ENCODE data around the gene PVALEF.

Gene PVALEF

GRCh38 chr17:81165246-81166032 is at the start of gene PVALEF:
PVALEF (plus strand) TSS chr17:81165507; CDS start chr17:81181227, 15,720 bp downstream.
- no peak for DNase-seq (ENCODE audit: extremely low read depth in 1 of 2, low read depth in 1 of 2)

GRCh38 chr17:81115749-81116464 is 49.4 kb upstream of the PVALEF start:
- no peak for DNase-seq (ENCODE audit: extremely low read depth in 1 of 2, low read depth in 1 of 2)

- no peak for DNase-seq (ENCODE audit: extremely low read depth in 1 of 2, low read depth in 1 of 2)
These were observed 48.6 kb upstream of the PVALEF start for GRCh38 chr17:81116704-81117103.

DNA sequence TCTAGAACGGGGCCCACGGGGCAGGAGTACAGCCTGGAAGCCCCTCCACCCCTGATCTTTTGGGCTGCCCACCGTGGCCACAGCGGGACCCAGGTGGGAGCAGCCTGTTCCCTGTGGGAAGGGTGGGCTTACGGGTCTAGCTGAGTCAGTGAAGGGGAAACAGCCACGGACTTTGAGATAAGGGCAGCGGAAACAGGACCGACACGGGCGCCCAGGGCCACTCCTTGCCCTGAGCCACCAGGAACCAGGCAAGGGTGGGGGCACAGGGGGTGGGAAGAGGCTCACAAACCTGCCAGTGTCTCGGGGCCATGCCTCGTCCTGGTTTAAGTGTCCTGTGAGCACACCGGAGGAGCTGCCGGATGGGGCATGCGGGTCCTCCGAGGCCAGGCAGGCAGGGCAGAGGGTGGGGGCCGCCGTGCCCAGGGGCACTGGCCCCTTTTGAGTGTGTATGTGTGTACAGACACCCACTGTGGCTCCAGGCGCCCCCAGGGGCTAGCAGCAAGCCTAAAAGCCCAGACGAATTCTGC is 47.6 kb upstream of the PVALEF start:
- DNase-seq (ENCODE audit: extremely low read depth in 1 of 2, low read depth in 1 of 2) = no peak

DNA sequence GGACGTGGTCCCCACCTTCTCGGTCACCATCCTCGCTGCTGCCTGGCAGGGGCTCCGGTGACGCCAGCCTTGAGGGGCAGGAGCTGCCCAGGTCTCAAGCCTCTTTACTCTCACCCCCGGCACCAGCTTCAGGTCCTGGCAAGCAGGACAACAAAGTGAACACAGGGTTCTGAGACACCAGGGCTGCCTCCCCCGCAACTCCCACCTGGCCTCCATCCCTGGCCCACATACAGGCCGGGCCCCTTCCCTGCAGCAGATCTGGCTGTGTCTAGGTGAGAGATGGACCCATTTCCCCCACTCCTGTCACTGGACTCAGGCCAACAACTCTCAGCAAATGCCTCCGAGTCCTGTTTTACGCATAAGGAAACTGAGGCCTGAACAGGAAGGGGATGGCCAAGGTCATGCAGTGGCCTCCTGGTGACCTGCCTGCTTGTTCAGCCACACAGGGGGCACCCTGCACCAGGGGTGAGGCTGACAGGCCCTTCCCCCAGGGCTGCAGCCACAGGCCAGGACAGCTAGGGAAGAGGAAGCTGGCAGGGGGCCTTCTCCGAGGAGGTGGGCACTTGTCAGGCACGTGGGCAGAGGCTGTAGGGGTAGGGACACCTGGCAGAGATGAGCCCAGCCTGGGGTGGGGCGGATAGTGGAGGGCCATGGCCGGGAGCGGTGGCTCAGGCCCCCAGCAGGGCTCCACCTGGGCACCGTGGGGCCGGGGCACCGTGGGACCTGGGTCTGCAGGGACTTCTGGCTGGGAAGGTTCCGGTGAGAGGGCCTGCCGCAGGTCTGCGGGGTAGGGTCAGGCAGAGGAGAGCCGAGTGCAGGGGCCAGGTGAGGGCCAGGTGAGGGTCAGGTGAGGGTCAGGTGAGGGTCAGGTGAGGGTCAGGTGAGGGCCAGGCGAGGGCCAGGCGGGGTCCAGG is 46.7 kb upstream of the PVALEF start:
- DNase-seq (ENCODE audit: extremely low read depth in 1 of 2, low read depth in 1 of 2) = no peak

GRCh38 chr17:81119223-81120148 is 45.8 kb upstream of the PVALEF start:
- DNase-seq (ENCODE audit: extremely low read depth in 1 of 2, low read depth in 1 of 2) = peak; percentile 61 to 69

- no peak for DNase-seq (ENCODE audit: extremely low read depth in 1 of 2, low read depth in 1 of 2)
These were observed 45.2 kb upstream of the PVALEF start for GRCh38 chr17:81120149-81120484.

GRCh38 chr17:81120695-81121621 is 44.3 kb upstream of the PVALEF start:
- no peak for DNase-seq (ENCODE audit: extremely low read depth in 1 of 2, low read depth in 1 of 2)

- no peak for DNase-seq (ENCODE audit: extremely low read depth in 1 of 2, low read depth in 1 of 2)
These were observed 43.2 kb upstream of the PVALEF start for GRCh38 chr17:81121841-81122733.

DNA sequence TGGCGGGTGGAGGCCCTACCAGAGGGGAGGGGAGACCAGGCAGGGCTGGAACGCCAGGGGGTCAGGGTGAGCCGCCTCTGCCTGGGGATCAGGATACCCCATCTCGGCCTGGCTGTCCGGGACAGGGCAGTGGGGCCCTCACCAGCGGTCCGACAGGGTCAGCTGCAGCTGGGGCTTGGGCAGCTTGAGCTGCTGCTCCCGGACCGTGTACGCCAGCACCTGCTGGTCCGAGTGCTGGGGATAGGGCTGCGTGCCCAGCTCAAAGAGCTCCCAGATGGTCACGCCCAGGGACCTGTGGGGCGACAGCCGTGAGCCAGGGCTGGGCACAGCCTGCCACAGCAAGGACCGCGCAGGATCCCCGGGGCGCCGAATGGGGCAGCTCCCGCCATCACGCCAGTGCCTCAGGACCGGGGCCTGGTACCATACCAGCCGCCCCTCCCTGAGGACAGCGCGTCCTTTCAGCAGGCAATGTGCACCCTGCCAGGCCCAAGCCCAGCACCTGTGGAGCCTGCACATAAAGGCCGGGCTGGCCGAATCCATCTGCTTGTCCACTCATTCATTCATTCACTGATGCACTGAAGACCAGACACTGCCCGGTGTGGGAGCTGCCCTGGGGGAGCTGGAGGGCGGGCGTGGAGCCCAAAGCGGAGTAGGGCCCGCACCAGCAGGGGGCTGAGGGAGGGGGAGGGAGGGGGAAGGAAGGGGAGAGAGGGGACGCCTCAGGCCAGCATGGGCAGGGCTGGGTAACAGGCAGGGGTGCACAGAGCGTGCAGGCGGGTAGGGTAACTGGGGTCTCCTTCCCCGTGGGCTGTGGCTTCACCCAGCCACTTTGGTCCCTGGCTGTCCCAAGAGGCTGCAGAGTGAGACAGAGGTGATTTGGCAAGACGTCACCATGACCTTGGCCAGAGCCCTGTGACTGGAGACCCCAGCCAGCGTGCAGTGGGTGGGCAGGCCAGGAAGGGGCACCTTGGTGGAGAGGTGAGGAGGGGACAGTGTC is 42.0 kb upstream of the PVALEF start:
- DNase-seq (ENCODE audit: extremely low read depth in 1 of 2, low read depth in 1 of 2) = no peak

DNA sequence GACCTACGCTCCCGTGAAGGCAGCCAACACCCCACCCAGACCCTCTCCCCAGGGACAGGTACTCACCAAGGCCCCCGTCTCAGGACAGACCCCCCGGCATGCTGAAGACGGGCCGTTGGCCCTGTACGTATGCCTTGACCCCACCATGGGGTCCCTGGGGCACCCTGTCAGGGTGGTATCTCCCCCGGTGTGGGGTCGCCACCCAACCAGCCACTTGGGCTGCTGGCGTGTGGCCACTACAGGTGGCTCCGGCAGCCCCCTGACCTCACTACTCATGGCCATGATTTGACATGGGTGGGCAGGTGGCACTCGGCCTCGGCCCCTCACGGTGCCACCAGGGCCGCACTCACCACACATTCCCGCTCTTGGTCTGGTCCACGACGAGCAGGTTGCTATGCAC is 40.9 kb upstream of the PVALEF start:
- no peak for DNase-seq (ENCODE audit: extremely low read depth in 1 of 2, low read depth in 1 of 2)

DNA sequence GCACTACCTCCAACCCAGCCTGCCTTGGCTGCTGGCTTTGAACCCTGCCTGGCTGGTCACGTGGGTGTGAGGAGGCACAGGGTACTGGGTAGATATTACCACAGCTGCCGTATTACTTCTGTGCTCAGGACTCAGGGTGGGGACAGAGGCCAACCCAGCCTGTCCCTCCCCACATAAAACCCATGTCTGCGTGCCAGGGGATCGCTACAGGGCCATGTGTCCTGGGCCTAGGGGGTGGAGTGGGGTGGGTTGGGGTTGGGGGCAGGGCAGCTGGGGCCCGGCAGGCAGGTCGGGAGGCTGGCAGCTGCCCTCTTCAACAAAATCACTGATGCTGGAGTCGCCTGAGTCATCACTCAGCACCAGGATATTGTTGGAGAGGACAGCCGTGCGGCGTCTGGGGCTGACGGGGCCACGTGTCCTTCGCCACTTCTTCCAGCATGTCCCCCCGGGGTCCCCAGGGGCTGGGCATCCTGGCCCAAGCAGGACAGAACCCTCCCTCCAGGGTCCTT is 39.7 kb upstream of the PVALEF start:
- DNase-seq (ENCODE audit: extremely low read depth in 1 of 2, low read depth in 1 of 2) = no peak

- DNase-seq (ENCODE audit: extremely low read depth in 1 of 2, low read depth in 1 of 2) = no peak
These were observed 38.8 kb upstream of the PVALEF start for GRCh38 chr17:81126281-81127132.

DNA sequence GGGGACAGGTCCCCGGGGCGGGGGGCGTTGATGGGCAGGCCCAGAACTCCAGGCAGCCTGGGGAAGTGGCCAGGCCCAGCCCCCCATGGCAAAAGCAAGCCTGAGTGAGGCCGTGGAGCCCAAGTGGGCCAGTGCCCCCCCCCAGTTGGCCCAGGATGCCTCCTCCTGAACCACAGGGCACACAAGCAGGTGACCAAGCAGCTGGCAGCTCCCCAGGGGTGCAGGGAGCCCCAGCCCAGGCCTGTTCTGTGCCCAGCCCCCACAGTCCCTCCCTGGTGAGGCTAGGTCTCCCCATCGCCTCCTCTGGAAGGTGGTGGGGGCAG is 38.2 kb upstream of the PVALEF start:
- no peak for DNase-seq (ENCODE audit: extremely low read depth in 1 of 2, low read depth in 1 of 2)

- DNase-seq (ENCODE audit: extremely low read depth in 1 of 2, low read depth in 1 of 2) = no peak
These were observed 37.7 kb upstream of the PVALEF start for GRCh38 chr17:81127526-81128177.

Data from activated CD8-positive, alpha-beta memory T cell treated with anti-CD3 and anti-CD28 coated beads for 1 hour (primary cell).